DMS 273 (cell line): ENCODE measurements around the gene BIRC6.

Source experiments
- DNase-seq: peaks from one replicate; lab custom pipeline; 2025; ENCODE audit not compliant: unreplicated experiment; lab: John Stamatoyannopoulos, UW

BIRC6 gene

DNA sequence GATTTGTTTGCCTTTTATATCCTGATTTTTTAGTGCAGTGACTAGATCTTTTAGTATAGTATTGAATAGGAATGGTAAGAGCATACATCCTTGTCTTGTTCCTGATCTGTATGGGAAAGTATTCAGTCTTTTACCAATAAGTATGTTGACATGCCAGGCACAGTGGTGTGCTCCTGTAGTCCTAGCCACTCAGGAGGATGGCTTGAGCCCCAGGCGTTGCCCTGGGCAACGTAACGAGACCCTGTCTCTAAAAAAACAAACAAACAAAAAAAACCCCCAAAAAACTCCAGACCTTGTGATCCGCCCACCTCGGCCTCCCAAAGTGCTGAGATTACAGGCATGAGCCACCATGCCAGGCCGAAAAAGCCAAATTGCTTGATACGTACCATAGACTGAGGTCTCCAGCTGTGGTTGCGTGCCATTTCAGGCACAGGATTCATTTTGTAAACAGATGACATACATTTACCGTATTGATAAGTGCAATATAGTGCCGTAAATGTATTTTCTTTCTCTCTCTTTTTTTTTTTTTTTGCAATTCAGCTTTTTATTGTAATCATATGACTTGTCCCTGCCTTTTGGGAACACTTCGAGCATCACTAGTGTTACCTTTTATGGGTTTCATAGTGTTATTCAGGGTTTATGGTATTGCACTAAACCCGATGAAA lies 18.5 kb downstream of the BIRC6 start:
- no peak for DNase-seq

DNA sequence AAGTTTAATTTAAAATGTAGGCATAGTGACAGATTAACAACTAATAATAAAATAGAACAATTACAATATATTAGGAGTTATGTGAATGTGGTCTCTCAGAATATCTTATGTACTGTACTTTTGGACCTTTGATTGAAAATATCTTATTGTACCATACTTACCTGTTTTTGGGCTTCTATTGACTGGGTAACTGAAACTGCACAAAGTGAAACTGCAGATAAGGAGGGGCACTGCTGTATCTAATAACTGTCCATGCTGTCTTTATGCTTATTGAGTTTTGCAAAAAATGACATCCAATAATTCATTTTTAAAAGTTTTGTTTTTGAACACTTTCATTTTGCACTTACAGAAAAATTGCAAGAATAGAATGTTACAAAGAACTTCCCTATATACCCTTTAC lies 19.9 kb downstream of the BIRC6 start:
- DNase-seq: no peak

DNA sequence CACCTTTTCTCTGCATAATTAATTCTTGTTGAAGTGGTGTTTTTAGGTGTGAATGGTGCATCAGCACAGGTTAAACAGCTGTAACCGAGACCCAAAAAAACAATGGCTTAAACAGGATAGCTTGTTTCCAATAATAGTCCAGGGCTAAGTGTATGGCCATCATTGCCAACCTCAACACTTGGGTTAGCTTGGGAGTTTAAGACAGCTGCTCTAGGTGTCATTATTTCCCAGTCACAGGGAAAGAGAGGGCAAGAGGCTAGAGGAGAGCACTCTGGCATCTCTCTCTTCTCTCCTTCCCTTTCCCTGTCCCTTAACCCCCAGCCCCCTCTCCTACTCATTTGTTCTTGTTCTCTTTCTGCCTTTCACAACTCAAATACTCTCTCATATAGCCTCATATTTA lies 21.1 kb downstream of the BIRC6 start:
- no peak for DNase-seq

DNA sequence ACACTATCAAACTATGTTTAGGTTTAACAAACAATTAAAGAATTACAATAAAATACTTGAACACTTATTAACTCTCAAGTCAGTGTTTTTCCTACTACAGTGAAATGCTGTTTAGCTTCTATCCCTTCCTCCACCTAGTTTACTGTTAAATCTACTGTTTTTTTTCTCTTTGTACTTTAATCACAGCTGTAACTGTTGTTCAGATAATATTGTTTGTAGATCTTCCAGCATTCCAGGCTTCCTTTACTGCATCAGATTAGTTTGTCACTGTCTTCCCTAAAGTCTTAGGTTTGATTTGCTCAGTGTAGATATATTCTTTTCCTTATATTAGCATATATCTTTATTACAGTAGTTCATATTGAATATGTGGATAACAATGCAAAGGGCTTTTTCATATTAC lies 22.5 kb downstream of the BIRC6 start:
- DNase-seq: no peak

DNA sequence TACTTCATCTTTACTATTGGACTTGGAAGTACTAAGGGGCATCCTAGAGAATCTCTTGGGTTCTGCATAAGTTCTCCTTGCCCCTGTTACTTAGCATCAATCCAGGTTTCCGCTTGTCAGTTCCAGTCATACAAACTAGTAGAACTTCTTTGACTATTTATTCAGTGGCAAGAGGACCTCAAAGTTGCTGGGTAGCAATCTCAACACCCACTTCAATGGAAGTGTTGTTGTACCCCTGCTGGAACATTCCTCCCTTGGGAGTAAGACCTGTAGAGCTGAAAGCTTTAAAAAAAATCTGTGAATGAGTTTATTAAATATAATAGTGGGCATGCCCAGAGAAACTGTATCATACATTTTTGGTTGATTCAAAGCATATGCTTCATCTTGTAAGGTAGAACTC lies 27.0 kb downstream of the BIRC6 start:
- no peak for DNase-seq

DNA sequence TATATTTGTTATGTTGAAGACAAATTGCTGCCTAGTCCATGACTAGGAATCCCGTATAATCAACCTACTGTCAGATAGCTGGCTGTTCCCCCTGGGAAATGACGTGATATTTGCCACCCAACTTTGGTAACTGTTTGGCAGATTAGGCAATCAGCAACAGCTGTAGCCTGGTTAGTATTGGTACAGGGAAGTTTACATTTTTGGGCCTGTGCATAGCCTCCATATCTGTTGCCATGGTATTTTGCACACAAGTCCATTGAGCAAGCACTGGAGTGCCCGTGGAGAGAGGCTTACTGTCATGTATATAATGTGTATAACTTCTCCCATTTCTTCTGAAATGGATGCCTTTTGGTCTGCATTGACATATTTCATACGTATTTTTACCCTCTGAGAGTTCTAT lies 27.7 kb downstream of the BIRC6 start:
- DNase-seq: no peak

DNA sequence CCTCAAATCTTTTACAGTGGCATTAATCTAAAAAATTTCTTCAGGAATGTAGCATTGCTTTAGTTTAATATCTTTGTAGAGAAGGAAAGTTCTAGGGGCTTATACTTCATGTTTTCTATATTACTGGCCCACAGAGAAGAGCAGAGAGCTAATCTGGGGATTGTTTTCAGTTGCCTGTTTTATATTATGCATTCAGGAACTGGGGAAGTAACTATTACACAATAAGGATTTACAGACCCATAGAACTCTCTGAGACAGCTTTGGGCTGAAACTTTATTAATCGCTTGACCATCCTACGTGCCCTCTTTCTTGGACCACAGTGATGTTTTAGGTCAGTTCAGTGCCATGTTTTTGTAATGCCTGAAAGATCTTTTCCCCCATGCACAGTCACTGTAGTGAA lies 29.9 kb downstream of the BIRC6 start:
- DNase-seq: no peak

- no peak for DNase-seq
Measured at GRCh38 chr2:32399221-32399620, 42.4 kb downstream of the BIRC6 start.

DNA sequence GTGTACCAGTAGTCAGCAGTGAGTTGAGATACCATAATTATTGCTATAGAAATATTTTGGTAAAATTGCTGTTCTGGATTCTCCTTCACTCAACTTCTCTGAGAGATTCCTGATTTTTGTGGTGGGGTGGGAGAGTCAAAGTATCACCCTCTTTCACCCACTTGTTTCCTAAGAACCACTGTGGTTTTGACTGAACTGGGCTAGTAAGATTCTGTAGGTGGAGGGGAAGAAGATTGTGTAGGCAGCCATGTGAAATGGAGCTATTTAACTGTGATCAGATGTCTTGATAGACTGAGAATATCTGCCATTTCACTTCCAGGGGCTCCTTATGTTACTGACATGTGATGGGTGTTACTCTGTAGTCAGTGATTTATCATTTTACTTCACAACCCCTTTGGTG lies 45.3 kb downstream of the BIRC6 start:
- DNase-seq: no peak

DNA sequence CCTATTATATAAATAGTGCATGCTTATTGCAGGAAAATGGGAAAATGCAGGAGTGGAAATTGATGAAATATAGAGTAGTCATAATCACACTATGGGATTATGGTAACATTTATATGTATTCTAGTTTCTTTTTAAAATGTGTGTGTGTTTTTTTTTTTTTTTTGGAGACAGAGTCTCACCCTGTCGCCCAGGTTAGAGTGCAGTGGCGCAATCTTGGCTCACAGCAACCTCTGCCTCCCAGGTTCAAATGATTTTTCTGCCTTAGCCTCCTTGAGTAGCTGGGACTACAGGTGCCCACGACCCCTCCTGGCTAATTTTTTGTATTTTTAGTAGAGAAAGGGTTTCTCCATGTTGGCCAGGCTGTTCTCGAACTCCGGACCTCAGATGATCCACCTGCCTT lies 47.0 kb downstream of the BIRC6 start:
- DNase-seq: no peak

GRCh38 chr2:32404691-32405090 lies 47.9 kb downstream of the BIRC6 start:
- DNase-seq: no peak

DNA sequence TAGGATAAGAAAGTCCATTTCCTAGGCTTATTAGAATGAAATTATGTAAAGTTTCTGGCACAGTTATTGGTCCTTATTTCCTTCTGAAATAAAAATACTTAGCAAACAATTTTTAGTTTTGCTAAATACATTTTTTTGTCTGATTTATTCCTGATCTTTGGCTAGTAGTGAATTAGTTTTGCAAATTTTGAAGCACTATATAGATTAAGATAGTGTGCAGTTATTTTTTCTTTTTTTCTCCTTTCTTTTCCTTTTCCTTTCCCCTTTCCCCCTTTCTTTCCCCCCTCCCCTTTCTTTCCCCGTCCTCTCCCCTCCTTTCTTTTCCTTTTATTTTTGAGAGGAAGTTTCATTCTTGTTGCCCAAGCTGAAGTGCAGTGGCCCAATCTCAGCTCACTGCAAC lies 59.7 kb downstream of the BIRC6 start:
- no peak for DNase-seq

GRCh38 chr2:32417659-32418058 lies 60.8 kb downstream of the BIRC6 start:
- no peak for DNase-seq

- DNase-seq: no peak
Measured at GRCh38 chr2:32418778-32419177, 62.0 kb downstream of the BIRC6 start.

DNA sequence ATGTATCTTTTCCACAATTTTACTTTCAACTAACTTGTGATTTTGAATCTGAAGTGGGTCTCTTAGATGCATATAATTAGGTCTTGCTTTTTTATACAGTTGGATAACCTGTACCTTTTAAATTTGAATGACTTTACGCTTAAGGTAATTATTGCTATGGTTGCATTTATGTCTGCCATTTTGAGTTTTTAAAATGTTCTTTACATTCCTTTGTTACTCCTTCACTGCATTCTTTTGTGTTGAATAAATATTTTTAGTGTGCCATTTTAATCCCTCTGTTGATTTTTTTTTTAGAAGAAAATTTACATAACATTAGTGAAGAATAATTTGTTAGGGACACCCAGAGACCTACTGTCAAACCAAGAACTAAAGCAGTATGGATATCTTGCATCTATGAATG lies 65.3 kb downstream of the BIRC6 start:
- no peak for DNase-seq

DNA sequence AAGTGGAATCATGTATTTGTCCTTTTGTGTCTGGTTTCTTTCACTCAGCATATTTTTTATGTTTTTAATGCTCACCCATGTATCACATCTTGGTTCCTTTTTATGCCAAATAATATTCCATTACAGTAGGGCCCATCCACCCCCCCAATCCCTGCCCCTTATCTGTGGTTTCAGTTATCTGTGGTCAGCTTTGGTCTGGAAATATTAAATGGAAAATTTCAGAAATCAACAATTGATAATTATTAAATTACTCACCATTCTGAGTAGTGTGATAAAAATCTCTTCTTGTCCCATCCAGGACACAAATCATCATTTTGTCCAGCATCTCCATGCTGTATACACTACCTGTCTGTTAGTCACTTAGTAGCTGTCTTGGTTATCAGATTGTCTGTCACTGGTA lies 66.7 kb downstream of the BIRC6 start:
- DNase-seq: no peak

DNA sequence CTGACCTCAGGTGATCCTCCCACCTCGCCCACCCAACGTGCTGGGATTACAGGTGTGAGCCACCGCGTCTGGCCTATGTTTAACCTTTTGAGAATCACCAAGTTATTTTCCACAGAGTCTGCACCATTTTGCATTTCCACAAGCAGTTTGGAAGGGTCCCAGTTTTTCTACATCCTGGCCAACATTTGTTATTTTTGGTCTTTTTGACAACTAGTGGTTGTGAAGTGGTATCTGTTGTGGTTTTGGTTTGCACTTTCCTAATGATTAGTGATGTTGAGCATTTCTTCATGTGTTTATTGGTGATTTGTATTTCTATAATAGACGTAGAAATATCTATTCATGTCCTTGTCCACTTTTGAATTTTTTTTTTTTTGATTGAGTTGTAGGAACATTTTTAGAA lies 67.9 kb downstream of the BIRC6 start:
- no peak for DNase-seq

- DNase-seq: peak; percentile 41
Measured at GRCh38 chr2:32425719-32426141, 68.9 kb downstream of the BIRC6 start.

DNA sequence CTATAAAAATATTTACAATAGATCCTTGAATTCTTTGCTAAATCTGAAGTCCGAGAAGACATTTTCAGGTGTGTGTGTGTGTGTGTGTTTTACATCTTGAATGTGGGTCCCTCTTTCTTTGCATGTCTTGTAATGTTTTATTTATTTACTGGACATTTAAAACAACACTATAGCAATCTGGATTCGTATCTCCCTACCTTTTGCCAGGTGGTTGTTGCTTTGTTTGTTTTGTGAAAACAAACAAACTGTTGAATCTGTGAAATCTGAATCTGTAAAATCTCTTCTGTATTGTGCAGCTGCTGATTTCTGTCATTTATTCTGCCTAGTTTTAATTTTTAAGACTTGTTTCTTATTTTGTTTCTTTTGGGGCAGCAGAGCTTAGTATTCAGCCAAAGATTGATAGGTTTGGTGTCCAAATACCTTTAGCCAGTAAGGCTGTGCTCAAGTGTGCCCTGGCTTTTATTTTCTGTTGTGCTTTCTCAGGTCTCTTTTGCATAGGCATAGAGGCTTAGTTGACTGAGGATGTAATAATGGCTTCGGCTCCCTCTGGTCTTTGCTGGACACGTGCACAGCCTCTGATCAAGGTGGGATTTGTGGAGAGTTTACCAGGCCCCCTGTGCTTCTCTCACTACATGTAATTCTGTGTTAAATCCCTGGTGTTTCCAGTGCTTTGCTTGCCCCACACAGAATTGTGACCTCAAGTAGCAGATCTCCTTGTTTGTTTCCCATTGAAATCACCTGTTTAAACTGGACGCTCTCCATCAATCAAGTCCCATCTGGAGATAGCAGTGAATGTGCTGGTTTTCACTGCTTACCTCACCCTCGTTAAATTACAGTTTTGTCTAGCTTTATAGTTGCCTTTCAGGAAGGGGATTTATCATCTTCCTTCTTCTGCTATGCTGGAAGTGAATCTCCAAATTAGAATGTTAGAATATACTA lies 71.1 kb downstream of the BIRC6 start:
- DNase-seq: peak; percentile 71

DNA sequence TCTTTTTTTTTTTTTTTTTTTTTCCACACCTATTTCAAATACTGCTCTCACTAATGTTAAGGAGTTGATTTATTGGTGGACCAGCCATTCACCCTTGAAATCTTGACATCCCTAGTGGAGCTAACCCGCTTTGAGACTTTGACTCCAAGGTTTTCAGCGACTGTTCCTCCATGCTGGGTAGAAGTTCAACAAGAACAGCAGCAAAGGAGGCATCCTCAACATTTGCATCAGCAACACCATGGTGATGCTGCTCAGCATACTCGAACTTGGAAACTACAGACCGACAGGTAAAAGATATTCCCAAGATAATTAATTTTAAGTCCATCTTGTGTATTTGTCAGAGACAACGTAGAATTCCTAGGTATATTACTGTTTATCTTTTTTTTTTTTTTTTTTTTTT lies 74.0 kb downstream of the BIRC6 start:
- no peak for DNase-seq

DNA sequence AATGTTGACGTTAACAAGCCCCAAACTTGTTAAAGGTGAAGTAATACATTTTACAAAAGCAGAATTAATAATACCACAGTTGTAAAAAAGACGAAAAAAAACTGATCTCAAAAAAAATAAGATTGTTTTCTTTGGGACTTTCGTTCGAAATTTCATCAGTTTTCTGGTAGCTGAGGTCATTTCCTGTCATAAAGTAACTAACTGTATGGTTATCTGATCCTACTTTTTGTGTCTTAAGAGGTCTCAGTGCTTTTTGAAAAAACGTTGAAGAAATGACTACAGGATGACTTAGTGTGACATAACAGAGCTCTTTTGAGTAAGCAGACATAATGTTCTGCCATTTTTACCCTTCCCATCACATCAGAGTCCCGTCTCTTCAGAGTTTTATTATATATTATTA lies 79.3 kb downstream of the BIRC6 start:
- no peak for DNase-seq

- DNase-seq: no peak
Measured at GRCh38 chr2:32442020-32442467, 85.2 kb downstream of the BIRC6 start.
